Measurements from ENCODE around the gene EXOC3L4.

Gene EXOC3L4

DNA sequence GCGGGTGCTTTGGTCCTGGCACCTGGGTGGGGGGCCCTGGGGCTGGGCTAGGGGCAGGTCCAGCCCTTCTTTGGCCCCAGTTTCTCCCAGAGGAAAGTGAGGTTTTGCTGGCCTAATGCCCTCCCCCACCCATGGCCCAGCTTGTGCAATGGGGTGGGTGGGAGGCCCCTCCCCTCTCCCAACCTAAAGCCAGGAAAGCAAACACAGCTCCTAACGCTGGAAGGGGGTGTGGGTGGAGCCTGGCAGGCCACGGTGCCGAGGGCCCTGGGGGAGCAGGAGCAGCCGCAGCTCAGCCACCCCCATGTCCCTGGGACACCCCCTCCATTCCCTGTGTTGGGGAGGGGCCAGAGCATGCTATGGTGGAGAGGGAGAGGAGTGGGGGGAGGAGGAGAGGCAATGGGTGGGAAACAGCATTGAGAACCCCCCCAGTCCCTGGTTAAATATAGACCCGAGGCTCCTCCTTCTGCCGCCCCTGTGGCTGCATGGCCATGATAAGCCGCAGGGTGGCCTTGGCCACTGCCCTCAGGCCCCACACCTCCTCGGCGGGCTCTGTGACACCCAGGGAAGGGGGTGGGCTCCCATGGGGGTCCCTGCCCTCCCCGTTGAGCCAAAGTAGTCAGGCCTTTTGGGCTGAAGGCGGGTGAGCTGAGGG is 4.7 kb downstream of the EXOC3L4 start:
- no peaks in the 10 kb centered on the region for H3K9me3 Mint-ChIP-seq
- TF ChIP-seq, protein P1, sequence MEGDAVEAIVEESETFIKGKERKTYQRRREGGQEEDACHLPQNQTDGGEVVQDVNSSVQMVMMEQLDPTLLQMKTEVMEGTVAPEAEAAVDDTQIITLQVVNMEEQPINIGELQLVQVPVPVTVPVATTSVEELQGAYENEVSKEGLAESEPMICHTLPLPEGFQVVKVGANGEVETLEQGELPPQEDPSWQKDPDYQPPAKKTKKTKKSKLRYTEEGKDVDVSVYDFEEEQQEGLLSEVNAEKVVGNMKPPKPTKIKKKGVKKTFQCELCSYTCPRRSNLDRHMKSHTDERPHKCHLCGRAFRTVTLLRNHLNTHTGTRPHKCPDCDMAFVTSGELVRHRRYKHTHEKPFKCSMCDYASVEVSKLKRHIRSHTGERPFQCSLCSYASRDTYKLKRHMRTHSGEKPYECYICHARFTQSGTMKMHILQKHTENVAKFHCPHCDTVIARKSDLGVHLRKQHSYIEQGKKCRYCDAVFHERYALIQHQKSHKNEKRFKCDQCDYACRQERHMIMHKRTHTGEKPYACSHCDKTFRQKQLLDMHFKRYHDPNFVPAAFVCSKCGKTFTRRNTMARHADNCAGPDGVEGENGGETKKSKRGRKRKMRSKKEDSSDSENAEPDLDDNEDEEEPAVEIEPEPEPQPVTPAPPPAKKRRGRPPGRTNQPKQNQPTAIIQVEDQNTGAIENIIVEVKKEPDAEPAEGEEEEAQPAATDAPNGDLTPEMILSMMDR (IDR thresholded peaks at IDR 0.05; ENCODE audit: unreplicated experiment in 3 of 3): no peak
- H3K36me3 Mint-ChIP-seq (ENCODE audit: low read depth): no peaks in the 10 kb centered on the region
- no peak overlapping the region for H3K27ac Mint-ChIP-seq
- no peak overlapping the region for H3K4me3 Mint-ChIP-seq
- H3K27me3 Mint-ChIP-seq (ENCODE audit: low read depth): peaks cover 8% of the 10 kb centered on the region
- peaks cover 9% of the 10 kb centered on the region for H3K4me1 Mint-ChIP-seq

DNA sequence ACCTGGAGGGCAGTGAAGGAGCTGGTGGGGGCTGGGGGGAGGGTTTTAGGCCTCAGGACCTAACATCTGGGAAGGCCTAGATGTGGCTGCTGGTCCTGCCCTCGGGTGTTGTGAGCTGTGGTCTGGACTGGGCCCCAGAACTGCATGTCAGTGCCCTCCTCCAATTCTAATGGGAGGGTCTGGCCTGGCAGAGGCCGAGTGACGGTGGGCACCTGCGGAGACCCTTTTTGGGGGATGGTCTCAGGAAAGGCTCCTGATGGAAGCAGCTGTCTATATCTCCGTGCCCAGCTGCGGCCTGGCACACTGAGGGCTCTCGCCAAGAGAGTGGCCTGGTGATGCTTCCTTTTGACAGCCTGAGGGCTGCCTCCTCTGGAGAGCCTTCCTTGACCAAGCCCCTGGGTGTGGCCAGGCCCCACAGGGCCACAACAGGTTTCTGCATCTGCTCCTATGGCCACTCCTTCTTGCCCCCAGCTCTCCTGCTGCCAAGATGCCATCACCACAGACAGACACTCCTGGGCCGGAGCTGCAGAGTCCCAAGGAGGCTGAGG is 5.3 kb downstream of the EXOC3L4 start:
- Mint-ChIP-seq H3K4me3 (no peak overlapping the region), H3K27ac (no peak overlapping the region), H3K27me3 (ENCODE audit: low read depth) (peaks cover 12% of the 10 kb centered on the region), H3K4me1 (peaks cover 9% of the 10 kb centered on the region), H3K9me3 (no peaks in the 10 kb centered on the region), H3K36me3 (ENCODE audit: low read depth) (no peaks in the 10 kb centered on the region)
- TF ChIP-seq, protein P1 (IDR thresholded peaks at IDR 0.05; ENCODE audit: unreplicated experiment in 3 of 3): no peak

DNA sequence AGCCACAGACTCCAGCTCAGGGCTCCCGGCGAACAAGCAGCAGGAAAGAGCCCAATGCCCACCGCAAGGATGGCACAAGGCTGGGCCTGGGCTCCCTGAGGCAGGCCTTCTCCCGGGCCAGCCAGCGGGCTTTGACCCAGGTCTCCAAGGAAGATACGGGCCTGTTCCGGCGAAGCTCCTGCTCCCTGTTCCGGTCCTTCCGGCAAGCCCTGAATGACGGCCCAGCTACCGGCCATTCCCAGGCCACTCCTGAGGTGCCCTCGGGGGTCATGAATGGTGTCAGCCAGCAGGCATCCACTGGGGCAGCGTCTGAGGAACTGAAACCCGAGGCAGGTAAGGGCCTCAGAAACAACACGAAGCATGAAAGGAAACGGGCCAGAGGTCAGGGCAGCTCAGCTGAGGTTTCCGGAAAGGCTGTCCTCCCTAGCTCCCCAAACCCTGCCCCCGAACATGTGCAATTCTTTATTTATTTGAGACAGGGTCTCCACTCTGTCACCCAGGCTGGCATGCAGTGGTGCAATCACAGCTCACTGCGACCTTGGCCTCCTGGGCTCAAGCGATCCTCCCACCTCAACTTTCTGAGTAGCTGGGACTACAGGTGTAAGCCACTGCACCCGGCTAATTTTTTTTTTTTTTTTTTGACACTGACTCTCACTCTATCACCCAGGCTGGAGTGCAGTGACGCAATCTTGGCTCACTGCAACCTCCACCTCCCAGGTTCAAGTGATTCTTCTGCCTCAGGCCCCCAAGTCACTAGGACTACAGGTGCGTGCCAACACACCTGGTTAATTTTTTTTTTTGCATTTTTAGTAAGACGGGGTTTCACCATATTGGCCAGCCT is 6.0 kb downstream of the EXOC3L4 start:
- Mint-ChIP-seq H3K4me3 (no peak overlapping the region), H3K27me3 (ENCODE audit: low read depth) (peaks cover 19% of the 10 kb centered on the region), H3K36me3 (ENCODE audit: low read depth) (no peaks in the 10 kb centered on the region)

DNA sequence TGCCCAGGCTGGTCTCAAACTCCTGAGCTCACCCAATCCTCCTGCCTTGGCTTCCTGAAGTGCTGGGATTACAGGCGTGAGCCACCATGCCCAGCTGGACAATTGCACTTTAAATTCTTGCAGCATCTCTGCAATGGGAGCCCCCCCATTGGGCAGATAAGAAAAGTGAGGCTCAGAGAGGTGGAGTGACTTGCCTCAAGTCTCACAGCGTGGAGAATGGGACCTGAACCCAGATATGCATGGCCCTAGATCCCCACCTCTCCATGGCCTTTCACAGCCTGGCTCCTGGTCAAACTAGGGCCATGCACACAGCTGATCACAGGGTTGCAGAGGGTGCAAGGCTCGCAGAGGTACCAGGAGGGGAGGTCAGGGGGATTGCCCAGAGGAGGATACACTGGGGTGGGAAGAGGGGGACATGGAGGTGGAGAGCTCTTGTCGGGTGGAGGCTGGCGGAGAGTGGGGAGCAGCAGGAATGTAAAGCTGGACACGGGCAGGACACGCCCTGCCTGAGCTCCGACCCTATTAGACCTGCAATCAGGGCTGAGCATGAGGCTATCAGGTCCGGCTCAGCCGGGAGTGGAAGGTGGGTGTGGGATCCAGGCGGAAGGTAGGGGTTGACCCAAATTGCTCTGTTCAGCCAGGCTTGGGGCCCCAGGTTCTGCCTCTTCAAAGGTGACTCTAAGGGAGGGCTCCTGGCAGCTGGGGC is 6.9 kb downstream of the EXOC3L4 start:
- H3K27ac Mint-ChIP-seq: no peak overlapping the region
- H3K27me3 Mint-ChIP-seq (ENCODE audit: low read depth): peaks cover 23% of the 10 kb centered on the region
- TF ChIP-seq, protein P1 (IDR thresholded peaks at IDR 0.05; ENCODE audit: unreplicated experiment in 3 of 3): no peak
- H3K9me3 Mint-ChIP-seq: no peaks in the 10 kb centered on the region
- H3K4me1 Mint-ChIP-seq: peaks cover 21% of the 10 kb centered on the region
- no peak overlapping the region for H3K4me3 Mint-ChIP-seq
- H3K36me3 Mint-ChIP-seq (ENCODE audit: low read depth): no peaks in the 10 kb centered on the region

More for the DNA sequence above, 6.0 kb downstream of the EXOC3L4 start:
- Mint-ChIP-seq H3K9me3 (no peaks in the 10 kb centered on the region), H3K27ac (no peak overlapping the region), H3K4me1 (peaks cover 16% of the 10 kb centered on the region)
- TF ChIP-seq, protein P1 (IDR thresholded peaks at IDR 0.05; ENCODE audit: unreplicated experiment in 3 of 3): no peak

DNA sequence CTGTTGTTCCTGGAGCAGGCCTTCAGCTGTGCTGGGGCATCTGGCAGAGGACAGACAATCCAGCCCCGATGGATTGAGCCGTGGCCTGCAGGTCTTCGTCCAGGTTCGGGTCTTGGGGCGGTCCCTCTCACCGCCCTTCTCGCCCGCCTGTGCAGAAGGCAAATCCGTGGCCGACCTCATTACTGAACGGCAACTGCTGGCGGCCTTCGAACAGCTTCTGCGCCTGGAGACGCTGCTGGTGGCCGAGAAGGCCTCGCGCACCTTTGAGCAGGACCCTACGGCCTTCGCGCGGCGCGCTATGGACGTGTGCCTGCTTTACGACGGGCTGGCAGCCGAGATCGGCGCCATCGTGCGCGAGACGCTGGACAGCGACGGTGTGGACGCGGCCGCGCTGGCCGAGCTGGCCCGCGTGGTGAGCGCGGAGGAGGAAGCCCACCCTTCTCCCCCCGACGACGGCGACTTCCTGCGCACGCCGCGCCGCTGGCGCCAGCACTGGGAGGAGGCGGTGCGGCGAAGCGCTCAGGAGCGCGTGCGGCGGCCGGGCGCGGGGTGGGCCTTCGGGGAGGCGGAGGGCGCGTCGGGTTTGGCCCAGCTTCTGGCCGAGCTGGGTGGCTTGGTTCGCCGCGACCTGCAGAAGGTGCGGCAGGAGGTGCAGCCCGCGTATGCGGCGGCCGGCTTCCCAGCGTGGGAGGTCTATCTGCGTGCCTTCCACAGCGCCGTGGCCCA is 7.6 kb downstream of the EXOC3L4 start:
- no peak overlapping the region for H3K4me3 Mint-ChIP-seq
- H3K36me3 Mint-ChIP-seq (ENCODE audit: low read depth): no peaks in the 10 kb centered on the region
- H3K4me1 Mint-ChIP-seq: peaks cover 21% of the 10 kb centered on the region
- H3K27me3 Mint-ChIP-seq (ENCODE audit: low read depth): peaks cover 26% of the 10 kb centered on the region
- no peak overlapping the region for H3K27ac Mint-ChIP-seq
- no peaks in the 10 kb centered on the region for H3K9me3 Mint-ChIP-seq
- TF ChIP-seq, protein P1 (IDR thresholded peaks at IDR 0.05; ENCODE audit: unreplicated experiment in 3 of 3): no peak
